ENCODE data around the gene SLFN14.
"Not testable (repeated sequence)": the region's sequence is repeated elsewhere in the genome, so short reads cannot be mapped to it uniquely, and the experiment has no call there.

Gene SLFN14

DNA sequence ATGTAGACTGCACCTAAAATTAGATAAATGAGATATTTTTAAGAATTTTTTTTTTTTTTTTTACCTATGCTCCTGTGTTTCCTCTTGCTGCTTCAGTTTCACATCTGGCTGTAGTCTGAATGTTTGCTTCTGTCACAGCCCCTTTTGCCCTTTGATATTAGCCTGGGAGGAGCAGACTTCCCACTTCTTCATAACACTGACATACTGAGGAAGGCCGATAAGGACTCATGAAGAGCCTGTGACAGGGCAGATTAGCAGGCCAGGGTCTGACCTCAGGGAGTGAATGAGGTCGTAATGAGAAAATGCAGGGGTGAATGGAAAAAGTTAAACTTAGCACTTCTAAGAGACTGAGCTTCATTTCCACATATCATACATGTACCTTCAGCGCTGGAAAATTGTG, at the start of gene SLFN14:
TSS of gene SLFN14 (minus strand) at position 117 of the 400 bp plus-strand sequence. CDS start 2,757 bp downstream, outside the sequence.
- no peak for DNase-seq

DNA sequence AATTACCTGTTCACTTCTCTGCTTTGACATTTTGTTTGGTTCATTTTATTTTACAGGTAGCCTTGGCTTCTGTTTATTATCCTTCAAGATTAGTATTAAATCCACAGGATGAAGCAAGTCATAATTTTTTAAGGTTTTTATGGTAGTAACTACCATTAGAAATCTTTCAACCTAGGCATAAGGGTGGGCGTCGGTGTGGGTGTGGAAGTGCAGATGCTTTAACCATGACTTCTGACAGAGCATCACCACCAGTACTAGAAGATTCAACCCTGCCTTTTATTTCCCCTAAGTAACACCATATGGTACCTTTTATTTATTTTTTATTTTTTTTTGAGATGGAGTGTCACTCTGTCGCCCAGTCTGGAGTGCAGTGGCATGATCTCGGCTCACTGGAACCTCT, 49.2 kb upstream of the SLFN14 start:
- DNase-seq: no peak

DNA sequence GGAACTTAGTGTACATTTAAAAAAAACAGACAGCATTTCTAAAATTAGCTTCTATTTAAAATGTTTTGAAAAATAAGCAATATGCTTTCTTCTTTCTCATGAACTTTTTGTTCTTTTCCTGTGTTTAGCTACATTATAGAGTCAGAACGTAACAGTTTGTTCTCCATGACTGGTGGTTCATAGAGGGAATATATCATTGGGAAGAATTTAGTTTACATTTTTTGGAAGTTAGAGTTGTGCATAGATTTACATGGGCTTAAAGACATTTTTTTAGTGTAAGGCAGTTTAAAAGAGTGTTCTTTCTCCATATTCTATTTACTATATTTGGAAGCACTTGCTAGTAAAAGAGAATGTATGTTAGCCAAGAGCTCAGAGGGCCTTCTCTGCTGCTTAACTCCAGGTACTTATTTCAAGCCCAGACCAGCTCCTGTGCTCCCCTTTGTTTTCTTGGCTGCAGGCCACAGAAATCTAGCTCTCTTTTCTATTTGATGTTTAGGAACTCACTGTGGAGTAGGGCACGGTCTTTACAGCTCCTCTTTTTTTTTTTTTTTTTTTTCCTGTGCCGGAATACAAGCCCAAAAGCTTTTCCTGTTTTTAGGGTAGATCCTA, 46.7 kb upstream of the SLFN14 start:
- DNase-seq: no peak

DNA sequence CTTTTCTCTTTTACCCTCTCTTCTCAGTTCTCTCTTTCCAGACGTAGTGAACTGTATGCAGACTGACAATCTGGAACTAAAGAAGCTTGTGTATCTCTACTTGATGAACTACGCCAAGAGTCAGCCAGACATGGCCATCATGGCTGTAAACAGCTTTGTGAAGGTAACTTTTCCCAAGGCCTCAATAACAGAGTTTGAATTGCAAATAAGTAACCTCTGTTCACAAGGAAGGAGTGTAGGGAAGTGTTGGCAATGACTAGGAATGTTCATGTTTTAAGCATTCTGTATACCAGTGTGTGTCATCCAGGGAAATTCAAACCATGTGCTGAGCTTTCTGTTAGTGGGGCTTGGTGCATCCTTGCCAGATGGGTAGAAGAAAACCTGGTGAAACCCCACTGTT, 45.1 kb upstream of the SLFN14 start:
- DNase-seq: no peak

DNA sequence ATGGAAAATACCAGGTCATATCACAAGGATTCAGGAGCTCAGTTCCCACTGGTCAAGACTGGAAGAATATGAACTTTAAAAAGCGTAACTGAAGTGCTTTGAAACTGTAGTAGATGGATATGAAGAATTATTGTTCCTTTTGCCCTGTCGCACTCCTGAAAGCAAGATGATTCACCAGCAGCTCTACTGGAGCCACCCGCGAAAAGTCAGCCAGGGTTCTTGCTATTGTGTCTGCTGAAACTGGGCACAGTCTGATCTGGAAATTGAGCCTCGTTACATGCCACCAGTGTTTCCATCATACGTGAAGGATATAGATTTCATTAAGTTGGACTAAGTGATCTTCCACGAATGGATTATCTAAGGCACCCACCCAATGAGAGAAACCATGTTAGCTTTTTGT, 43.1 kb upstream of the SLFN14 start:
- no peak for DNase-seq

DNA sequence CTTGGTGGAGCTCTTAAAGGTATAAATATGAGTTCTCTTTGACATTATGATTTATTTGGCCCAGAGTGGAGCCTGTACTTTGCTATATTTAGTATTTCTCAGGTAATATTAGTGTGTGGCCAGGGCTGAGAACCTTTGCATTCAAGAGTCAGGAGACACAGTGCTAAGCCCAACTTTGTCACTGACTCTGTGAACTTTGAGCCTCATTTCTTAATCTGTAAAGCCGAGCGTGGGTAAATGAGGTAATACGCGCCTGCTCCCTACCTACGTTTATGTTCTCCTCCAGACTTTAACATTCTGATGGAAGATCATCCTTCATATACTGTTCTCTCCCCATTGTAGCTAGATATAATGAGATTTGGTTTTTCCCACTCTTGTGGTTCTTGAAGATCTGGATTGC, 37.0 kb upstream of the SLFN14 start:
- no peak for DNase-seq

DNA sequence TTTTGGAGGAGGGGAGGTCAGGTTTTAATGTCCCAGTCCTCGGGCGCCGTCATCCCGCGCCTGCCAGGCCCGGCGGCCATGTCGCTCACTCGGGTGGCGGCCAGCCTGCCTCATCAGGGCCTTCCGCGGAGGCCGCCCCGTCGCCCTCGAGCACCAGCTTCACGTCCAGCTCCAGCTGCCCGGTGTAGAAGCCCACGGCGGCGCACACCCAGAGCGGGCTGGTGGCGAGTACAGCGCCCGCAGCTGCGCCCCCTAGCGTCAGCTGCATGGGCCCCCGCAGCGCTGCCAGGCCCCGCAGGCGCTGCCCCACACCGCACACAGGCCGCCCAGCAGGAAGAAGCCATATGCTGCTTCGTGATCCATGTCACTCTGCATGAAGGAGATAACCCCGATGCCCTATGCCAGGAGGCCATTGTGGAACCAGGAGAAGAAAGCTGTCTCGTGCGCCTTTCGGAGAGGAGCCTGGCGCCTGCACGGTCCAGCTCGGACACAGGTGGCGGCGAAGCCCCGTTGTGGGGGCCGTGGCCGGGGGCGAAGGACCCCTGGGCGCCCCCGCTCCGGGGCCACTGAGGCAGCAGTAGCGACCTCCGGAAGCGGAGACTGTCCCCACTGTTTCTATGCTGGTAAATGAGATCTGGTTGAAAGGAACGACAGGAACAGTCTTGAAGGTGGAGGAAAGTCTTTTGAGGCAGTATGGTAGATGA, 36.1 kb upstream of the SLFN14 start:
- no peak for DNase-seq

DNA sequence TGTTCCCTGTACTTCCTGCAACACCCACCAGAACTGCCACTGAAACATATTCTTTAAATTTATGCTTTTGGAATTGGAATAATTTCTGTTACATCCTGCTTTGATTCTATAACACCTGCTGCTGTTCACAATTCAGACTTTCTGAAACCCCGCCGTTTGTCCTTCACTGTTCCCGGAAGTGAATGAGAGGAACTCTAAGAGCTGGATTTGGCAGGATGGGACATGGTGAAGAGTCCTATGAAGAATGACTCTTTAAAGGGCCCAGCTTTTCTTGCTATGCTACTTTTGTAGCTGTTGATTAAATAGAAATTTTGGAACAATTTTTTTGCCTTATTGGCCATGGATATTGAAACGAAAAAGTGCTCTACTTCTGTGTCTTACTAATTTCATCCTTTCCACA, 35.5 kb upstream of the SLFN14 start:
- no peak for DNase-seq

DNA sequence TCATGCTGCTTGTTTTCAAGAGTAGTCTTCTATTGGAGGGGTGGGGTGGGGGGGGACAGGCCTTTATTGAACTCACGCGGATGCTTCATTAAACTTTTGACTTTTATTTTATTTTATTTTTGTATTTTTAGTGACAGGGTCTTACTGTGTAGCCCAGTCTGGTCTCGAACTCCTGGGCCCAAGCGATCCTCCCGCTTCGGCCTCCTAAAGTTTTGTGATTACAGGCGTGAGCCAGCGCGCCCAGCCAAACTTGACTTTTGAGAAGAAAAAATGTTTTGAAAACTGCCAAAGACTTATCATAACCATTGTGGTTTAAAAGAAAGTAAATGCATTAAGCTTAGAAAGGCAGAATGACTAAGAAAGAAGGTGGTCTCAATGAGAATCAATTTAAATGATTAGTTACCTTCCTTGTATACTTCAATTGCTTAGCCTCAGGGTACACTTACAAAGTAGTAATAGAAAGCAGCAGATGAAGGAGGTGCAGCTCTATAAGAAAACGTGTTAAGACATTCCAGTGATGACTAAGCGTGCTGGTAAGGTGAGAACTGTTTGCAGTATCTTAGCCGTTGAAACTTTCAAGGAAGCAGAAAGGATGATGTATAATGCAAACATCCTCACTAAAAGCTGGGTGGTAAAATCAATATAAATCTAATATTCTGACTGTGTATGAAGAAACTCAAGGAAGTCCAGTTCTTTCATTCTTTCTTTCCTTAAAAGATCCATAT, 27.7 kb upstream of the SLFN14 start:
- DNase-seq: no peak

DNA sequence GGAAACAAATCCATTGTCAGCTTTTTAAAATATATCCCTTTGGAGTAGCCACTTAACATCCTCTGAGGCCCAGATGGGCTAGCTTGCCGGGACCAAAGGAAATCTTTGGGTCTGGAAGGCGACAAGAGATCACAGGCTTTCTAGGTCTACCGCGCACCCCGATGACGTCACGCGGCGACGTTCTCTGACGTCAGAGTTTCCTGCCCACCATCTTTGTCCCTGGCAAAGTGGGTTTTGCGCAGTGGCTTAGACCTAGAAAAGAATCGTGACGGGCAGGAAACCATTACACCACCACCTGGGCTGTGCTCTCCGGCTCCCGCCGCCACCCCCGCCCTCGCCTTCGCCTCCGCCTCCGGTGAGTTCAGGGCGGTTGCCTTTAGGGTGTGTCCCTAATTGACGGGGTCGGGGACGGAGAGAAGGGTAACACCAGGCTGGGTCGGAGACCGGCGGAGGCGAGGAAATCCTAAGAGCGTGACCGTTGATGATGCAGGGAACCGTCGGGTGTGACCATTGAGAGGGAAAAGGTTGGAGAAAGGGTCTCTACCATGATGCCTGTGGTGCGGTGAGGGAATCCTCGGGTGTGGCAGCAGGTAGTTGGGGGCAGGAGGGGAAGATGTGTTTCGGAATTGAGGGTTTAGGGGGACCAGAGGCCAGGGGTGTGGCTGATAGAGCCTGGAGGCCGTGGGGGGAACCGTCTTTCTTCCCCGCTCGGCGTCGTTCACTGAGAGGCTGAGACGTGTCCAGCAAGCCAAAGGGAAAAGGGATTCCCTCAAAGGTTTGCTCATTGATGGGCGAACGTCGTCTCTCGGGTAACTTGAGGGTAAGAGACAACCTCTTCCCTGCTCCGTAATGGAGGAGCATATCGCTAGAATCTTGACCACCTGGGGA, 26.7 kb upstream of the SLFN14 start, which contains the start of gene AP2B1:
TSS of gene AP2B1 (plus strand) at position 249 of the 888 bp plus-strand sequence. CDS start 6,709 bp downstream, outside the sequence.
- peak; percentile 91 for DNase-seq

DNA sequence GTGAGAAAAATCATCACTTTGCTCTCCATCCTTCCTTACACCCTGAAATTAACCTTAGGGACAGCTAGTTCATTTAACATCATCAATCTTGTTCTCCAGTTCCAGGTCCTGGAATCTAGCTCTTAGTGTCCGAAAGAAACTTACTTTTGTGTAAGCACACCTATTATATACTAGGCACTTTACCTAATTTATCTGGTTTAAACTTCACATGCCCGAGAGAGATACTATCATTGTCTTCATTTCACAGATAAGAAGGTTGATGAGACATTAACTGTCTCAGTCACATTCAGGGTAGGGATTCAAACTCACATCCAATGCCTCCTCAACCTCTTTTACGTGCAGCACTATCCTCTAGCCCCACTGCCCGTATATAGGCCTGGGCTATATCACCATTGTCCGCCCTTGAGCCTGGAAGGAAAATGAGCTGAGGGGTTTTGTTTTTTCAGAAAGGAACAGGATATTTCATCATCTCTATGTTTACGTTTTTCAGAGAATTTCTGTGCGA, 26.0 kb upstream of the SLFN14 start:
- DNase-seq: no peak

DNA sequence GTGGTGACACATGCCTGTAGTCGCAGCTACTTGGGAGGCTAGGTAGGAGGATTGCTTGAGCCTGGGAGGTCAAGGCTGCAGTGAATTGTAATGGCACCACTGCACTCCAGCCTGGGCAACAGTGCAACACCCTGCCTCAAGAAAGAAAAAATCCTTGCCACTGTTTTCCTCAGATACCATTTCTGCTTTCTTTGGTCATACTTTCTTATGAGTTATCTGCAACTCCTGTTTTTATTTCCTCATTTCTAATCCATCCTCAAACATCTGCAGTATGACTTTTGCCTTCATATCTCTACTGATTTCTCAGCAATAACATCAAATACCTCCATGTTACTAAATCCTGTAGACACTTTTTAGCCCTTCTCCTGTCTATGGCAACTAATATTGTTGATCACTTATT, 23.4 kb upstream of the SLFN14 start:
- DNase-seq: no peak

DNA sequence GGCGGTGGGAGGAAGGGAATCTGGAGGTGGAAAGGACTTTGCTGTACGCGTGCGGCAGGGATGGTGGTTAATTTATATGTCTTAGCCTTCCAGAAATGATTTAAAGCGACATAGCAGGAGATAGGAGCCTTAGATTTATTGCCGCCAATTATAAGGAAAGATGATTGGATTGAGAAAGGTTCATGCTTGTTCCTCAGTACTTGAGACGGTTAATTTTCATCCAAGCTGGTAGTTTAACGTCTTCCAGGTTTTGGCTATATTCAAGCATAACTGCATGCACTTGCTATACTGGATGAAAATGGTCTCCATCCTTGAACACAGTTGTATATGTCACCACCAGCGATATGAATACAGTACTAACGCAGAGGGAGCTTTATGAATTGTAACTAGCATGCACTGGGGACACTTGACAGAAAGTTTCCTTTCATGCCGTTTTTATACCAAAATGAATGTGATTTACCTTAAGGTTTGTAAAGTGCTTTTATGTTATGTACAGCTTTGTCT, 18.4 kb upstream of the SLFN14 start:
- DNase-seq: no peak

DNA sequence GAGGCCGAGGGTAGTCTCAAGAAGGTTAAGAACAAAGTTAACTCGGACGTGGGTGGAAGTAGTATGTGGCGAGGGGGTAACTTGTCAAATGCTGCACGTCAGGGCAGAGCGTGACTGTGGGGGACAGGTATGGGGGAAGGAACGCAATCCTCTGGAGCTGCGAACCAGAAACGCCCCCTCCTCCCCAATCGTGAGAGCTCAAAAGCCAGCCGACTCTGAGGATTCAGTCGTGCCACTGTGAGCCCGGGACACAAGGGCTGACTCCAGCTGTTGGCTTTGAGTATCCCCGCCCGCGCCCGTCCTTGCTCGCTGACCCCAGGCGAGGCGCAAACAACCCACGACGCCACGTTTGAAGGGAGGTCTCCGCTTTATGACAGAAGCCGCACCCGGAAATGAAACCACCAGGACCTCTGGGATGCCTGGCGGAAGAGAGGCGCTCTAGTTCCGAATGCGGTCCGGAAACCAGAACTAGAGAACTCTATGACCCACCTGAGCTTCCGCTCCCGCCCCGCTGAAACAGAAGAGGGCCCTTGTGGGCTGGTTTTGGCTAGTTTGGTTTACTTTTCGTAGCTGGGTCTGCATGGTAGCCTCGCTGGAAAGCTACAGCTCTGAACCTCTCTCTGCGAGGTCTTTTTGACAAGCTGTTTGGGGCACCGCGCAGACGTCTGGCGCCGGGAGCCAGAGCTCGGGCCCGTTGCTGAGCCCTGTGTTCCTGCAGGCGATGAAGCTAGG, 17.7 kb upstream of the SLFN14 start, which contains the start of gene PEX12:
TSS of gene PEX12 (minus strand) at position 375 of the 732 bp plus-strand sequence. CDS start 550 bp downstream, outside the sequence.
- peak; percentile 87 for DNase-seq

DNA sequence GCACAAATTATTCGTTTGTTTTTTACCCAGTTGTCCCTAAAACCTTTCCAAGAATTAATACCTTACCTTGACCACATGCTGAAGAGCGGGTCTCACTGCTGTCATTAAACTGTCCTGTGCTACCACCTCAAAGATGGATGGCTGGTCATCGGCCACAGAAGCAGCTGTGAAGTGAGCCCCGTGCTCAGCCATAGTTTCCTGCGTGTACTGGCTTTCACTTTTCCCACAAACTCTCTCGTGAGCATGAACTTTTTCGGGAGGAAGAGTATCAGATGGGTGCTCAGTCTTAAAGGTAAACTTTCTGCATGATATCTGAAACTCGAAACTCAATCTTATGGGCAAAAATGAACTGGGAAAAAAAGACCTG, 17.2 kb upstream of the SLFN14 start:
- no peak for DNase-seq

DNA sequence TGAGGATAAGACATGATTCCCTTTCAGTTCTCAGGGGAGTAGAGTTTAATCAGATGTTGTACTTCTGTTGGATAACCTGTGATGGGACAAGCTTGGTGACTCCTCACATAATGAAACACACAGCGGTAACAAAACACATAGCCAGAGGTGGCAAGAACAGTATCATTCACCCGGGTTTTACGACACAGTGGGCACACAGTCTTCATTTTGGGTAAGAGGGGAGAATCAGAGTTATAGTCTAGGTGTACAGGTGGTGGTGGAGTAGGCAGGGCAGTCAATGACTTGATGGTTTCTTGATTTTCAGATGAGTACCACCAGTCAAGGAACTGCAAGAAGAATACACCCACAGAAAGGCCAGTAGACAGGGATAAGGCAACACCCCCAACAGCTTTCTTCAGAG, 15.1 kb upstream of the SLFN14 start:
- DNase-seq: no peak

DNA sequence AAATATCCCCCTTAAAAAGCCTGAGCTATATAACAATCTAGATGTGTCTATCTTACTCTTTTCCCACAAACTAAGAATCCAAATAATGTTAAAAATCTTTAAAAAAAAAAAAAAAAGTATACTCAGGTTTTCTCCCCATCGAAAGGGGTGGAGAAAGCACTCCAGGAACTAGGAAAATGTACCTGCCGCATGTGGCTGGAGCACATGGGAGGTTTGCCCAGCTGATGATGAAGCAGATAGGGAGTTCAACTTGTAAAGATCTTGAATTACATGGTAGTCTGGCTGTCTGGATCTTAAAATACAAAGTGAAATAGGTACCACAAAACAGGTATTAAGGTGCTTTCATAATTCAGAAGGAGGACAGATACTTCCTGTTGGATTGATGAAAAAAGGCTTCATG, 8.8 kb upstream of the SLFN14 start:
- no peak for DNase-seq

DNA sequence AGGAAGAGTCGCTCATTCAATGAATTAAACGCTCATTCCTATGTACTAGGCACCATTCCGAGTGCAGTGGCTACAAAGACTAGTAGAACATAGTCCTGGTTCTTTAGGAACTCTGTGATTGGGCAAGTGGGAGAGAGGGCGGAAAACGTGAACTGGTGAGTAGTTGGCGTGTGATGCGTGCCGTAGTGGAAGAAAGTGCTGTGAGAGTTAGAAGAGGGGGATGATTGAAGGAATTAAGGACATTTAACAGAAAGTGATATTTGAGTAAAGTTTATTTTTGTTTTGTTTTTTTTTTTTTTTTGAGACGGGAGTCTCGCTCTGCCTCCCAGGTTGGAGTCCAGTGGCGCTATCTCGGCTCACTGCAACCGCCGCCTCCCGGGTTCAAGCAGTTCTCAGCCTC, 7.9 kb upstream of the SLFN14 start:
- peak; percentile 59 for DNase-seq

DNA sequence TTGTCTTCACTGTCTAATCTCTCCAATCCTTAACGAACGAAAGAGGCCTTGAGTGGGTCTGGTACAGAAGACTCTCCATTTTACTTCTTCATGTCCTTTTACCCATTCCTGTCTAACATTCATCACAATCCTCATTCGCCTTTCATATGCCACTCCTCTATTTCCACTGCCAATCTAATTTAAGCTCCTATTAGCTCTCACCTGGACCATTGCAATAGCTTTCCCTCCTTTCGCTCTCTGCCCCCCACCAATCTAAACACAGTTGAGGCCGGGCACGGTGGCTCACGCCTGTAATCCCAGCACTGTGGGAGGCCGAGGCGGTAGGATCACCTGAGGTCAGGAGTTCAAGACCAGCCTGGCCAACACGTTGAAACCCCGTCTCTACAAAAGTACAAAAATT, 6.3 kb upstream of the SLFN14 start:
- no peak for DNase-seq

DNA sequence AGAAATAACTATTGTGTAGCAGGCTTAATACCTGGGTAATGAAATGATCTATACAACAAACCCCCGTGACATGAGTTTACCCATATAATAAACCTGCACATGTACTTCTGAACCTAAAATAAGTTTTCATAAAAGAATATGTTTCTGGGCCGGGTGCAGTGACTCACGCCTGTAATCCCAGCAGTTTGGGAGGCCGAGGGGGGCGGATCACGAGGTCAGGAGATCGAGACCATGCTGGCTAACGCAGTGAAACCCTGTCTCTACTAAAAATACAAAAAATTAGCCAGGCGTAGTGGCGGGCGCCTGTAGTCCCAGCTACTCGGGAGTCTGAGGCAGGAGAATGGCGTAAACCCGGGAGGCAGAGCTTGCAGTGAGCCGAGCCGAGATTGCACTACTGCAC, 2.6 kb upstream of the SLFN14 start:
- DNase-seq: not testable (repeated sequence)

DNA sequence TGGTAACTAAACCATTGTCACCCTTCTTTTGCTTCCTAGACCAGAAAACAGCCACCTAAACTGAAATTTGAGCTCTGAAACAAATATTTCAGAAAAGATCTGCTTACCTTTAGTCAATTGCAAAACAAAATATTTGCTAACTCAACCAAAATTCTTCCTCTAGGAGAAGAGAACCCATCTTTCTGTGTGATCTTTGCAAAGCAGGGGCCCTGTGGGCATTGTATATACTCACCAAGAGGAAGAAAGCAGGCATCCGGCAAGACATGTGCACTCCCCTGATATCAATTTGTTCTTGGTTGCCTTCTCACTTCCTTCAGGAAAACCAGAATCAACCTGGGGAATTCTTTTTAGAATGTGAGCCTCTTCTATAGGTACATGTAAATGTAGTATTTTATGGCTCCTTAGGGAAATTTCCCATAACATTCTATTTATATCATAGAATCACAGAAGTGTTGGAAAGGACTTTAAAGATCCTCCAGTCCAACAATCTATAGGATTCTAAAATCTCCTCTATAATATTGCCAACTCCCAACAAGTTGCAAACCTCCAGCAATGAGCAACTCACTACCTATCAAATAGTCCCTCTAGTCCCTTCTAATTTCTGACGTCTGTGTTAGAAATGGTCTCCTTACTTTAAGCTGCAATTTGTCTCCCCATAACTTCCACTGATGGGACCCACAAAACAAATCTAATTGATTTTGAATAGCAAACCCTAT, 966 bp downstream of the SLFN14 start:
- DNase-seq: no peak

Measured in activated naive CD4-positive, alpha-beta T cell treated with anti-CD3 and anti-CD28 coated beads, Interleukin-2, amount 50 U/mL, for 16 hours (primary cell).